Nephron progenitor cell (in vitro differentiated cells): Measurements from ENCODE around the gene CCDC80.
A peak's percentile ranks its signal among the peaks of the same experiment; 100 is the strongest.

ENCODE experiments used
- DNase-seq: peaks from one replicate; pipeline ENCODE4 v3.0.0; 2021
- H3K27ac Mint-ChIP-seq: 2 replicates; pipeline ENCODE4 v1.8.0; 2021; ENCODE audit warnings: mild to moderate bottlenecking, moderate library complexity, mixed read lengths
- H3K27me3 Mint-ChIP-seq: 2 replicates; pipeline ENCODE4 v1.8.0; 2021; ENCODE audit warnings: mild to moderate bottlenecking, low read depth, mixed read lengths; ENCODE audit not compliant: poor library complexity
- H3K36me3 Mint-ChIP-seq: 2 replicates; pipeline ENCODE4 v1.8.0; 2021; ENCODE audit warnings: low read depth, mixed read lengths
- H3K4me1 Mint-ChIP-seq: 2 replicates; pipeline ENCODE4 v1.8.0; 2021; ENCODE audit warnings: mixed read lengths
- H3K4me3 Mint-ChIP-seq: 2 replicates; pipeline ENCODE4 v1.8.0; 2021; ENCODE audit warnings: mild to moderate bottlenecking, moderate library complexity, mixed read lengths
- H3K9me3 Mint-ChIP-seq: 2 replicates; pipeline ENCODE4 v1.8.0; 2021; ENCODE audit warnings: mild to moderate bottlenecking, moderate library complexity, mixed read lengths
- TF ChIP-seq, protein P1 (sequence below): fragments of 200-600 bp; sonication (generic); IDR thresholded peaks from 2 replicates; pipeline ENCODE4 v1.5.0; 2021; ENCODE audit warnings: antibody characterized with exemption

The CCDC80 gene

DNA sequence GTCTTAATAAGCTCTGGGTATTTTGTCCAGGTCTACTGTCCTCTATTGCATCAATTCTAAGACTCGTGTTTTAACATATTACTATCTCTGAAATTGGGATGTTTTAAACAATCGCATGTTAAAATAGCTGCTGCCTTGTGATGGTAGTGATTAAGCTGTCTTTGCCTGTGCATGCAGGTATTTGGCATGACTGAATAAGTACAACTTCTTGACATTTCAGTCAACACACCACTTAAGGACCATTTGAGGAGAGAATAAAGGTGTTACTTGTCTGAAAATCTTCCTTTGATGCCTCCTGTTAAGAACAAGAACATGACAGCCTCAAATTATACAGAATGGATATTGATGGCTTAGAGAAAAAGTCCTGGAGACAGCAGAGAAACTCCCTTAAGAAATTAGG, 46.1 kb downstream of the CCDC80 start:
- TF ChIP-seq, protein P1, sequence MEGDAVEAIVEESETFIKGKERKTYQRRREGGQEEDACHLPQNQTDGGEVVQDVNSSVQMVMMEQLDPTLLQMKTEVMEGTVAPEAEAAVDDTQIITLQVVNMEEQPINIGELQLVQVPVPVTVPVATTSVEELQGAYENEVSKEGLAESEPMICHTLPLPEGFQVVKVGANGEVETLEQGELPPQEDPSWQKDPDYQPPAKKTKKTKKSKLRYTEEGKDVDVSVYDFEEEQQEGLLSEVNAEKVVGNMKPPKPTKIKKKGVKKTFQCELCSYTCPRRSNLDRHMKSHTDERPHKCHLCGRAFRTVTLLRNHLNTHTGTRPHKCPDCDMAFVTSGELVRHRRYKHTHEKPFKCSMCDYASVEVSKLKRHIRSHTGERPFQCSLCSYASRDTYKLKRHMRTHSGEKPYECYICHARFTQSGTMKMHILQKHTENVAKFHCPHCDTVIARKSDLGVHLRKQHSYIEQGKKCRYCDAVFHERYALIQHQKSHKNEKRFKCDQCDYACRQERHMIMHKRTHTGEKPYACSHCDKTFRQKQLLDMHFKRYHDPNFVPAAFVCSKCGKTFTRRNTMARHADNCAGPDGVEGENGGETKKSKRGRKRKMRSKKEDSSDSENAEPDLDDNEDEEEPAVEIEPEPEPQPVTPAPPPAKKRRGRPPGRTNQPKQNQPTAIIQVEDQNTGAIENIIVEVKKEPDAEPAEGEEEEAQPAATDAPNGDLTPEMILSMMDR = no peak
- H3K9me3 Mint-ChIP-seq = peaks cover 10% of the 10 kb centered on the region
- no peak for DNase-seq
- peaks cover 36% of the 10 kb centered on the region for H3K36me3 Mint-ChIP-seq
- H3K27me3 Mint-ChIP-seq = peaks cover 3% of the 10 kb centered on the region
- H3K4me1 Mint-ChIP-seq = no peaks in the 10 kb centered on the region
- no peak overlapping the region for H3K27ac Mint-ChIP-seq
- no peak overlapping the region for H3K4me3 Mint-ChIP-seq

GRCh38 chr3:112593258-112593657, 47.7 kb downstream of the CCDC80 start:
- Mint-ChIP-seq H3K27me3 (no peaks in the 10 kb centered on the region), H3K4me1 (no peaks in the 10 kb centered on the region), H3K4me3 (no peak overlapping the region), H3K9me3 (peaks cover 10% of the 10 kb centered on the region), H3K27ac (no peak overlapping the region), H3K36me3 (peaks cover 44% of the 10 kb centered on the region)
- no peak for DNase-seq
- TF ChIP-seq, protein P1 = no peak

- Mint-ChIP-seq H3K36me3 (peaks cover 54% of the 10 kb centered on the region), H3K27me3 (no peaks in the 10 kb centered on the region), H3K4me3 (no peak overlapping the region), H3K4me1 (no peaks in the 10 kb centered on the region), H3K9me3 (peaks cover 2% of the 10 kb centered on the region), H3K27ac (no peak overlapping the region)
- no peak for DNase-seq
- TF ChIP-seq, protein P1 = no peak
Measured at GRCh38 chr3:112587336-112587735, 53.6 kb downstream of the CCDC80 start.

- DNase-seq = no peak
- Mint-ChIP-seq H3K9me3 (no peaks in the 10 kb centered on the region), H3K4me1 (no peaks in the 10 kb centered on the region), H3K27ac (peak overlapping the region; percentile 85), H3K36me3 (peaks cover 44% of the 10 kb centered on the region), H3K27me3 (no peaks in the 10 kb centered on the region), H3K4me3 (no peak overlapping the region)
- TF ChIP-seq, protein P1 = no peak
Measured at GRCh38 chr3:112585782-112586181, 55.2 kb downstream of the CCDC80 start.

- Mint-ChIP-seq H3K4me1 (no peaks in the 10 kb centered on the region), H3K4me3 (no peak overlapping the region), H3K36me3 (peaks cover 38% of the 10 kb centered on the region), H3K27me3 (no peaks in the 10 kb centered on the region), H3K27ac (no peak overlapping the region), H3K9me3 (no peaks in the 10 kb centered on the region)
- TF ChIP-seq, protein P1 = no peak
- no peak for DNase-seq
Measured at GRCh38 chr3:112583105-112583504, 57.8 kb downstream of the CCDC80 start.

DNA sequence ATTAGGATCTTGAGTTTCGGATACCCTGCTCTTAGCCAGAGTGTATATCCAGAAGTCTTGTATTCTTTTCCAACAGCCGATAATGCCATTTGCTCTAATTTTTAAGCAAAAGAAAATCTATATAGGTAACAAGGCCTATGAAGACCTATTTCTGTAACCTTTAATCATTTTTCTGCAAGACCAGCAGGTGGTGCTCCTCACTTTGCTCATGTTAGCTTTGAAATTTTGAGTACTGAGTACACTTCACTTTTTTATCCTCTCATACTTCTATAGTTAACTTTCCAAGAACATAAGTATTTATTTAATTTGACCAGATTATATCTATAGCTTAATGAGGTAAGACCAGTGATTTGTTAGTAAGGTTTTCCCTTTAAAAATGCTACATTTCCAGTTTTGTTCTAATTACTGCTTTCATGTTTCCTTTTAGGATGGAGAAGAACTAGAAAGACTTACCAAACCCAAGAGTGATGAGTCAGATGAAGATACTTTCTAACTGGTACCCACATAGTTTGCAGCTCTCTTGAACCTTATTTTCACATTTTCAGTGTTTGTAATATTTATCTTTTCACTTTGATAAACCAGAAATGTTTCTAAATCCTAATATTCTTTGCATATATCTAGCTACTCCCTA, 58.6 kb downstream of the CCDC80 start:
- H3K4me3 Mint-ChIP-seq = no peak overlapping the region
- TF ChIP-seq, protein P1 = peak; percentile 54
- H3K36me3 Mint-ChIP-seq = peaks cover 32% of the 10 kb centered on the region
- no peaks in the 10 kb centered on the region for H3K4me1 Mint-ChIP-seq
- H3K27me3 Mint-ChIP-seq = no peaks in the 10 kb centered on the region
- peak; percentile 27 for DNase-seq
- H3K9me3 Mint-ChIP-seq = no peaks in the 10 kb centered on the region
- H3K27ac Mint-ChIP-seq = no peak overlapping the region
